Gastrocnemius medialis (tissue), 4 donors: Measurements from ENCODE around the gene VGLL4. TPM values are rescaled to one million over a fixed set of nuclear protein-coding genes. Genes with fewer than 3 reads are reported as not detected.

Source experiments
- ATAC-seq, 2 donors: fragments of 150-250 bp; one replicate each; pipeline ENCODE4 v1.9.1; 2016
- DNase-seq, 2 donors: peaks; one replicate each; pipeline ENCODE4 v3.0.0-alpha.2; 2019
- H3K27ac ChIP-seq, 4 donors: fragments of 200-600 bp; sonication (generic); 1 replicate in 1 of 4; 2 replicates in 3 of 4; pipeline ENCODE4 v1.5.1; 2016 to 2018; ENCODE audit warnings: mild to moderate bottlenecking in 2 of 4, moderate library complexity in 1 of 4
- H3K27me3 ChIP-seq, 3 donors: fragments of 200-600 bp; sonication (generic) in 2 of 3; 1 replicate in 1 of 3; 2 replicates in 2 of 3; pipeline versions ENCODE4 v1.5.1 to v1.6.0; 2016 to 2019; ENCODE audit warnings: mild to moderate bottlenecking in 1 of 3, moderate library complexity in 1 of 3
- H3K36me3 ChIP-seq, 2 donors: fragments of 200-600 bp; sonication (generic) in 1 of 2; one replicate each; pipeline ENCODE4 v1.5.1; 2017 to 2018
- H3K4me1 ChIP-seq, 2 donors: fragments of 200-600 bp; sonication (generic) in 1 of 2; one replicate each; pipeline ENCODE4 v1.5.1; 2016 to 2017; ENCODE audit warnings: mild to moderate bottlenecking in 2 of 2
- H3K4me3 ChIP-seq, 4 donors: fragments of 200-600 bp; sonication (generic) in 3 of 4; 1 replicate in 1 of 4; 2 replicates in 3 of 4; pipeline ENCODE4 v1.5.1; 2016 to 2019; ENCODE audit warnings: mild to moderate bottlenecking in 2 of 4
- H3K9me3 ChIP-seq, 3 donors: fragments of 200-600 bp; sonication (generic) in 2 of 3; 1 replicate in 1 of 3; 2 replicates in 2 of 3; pipeline ENCODE4 v1.5.1; 2016 to 2019
- CTCF ChIP-seq, 5 experiments: fragments of 450-650 bp in 3 of 5; fragments of 200-600 bp in 2 of 5; sonication (generic) in 2 of 5; IDR thresholded peaks in 4 of 5; conservative IDR thresholded peaks in 1 of 5; 1 replicate in 4 of 5; 2 replicates in 1 of 5; pipeline ENCODE4 v1.5.1; 2016 to 2019; ENCODE audit warnings: antibody characterized with exemption in 5 of 5, mild to moderate bottlenecking in 3 of 5, moderate library complexity in 3 of 5
- POLR2A ChIP-seq, 2 donors: fragments of 450-650 bp; IDR thresholded peaks; one replicate each; pipeline ENCODE4 v1.6.1; 2017; ENCODE audit warnings: antibody characterized with exemption in 2 of 2, mild to moderate bottlenecking in 2 of 2, moderate library complexity in 2 of 2
- in situ Hi-C, 4 donors: fragments of 200-750 bp; cut with MboI; loops; one replicate each; pipeline versions ENCODE4 v1.15.0 to v1.8.0; 2017; ENCODE audit warnings: low sequenced_read_pairs in 4 of 4
- intact Hi-C: fragments of 100-400 bp; cut with DNase I; formaldehyde crosslinking; loops from one replicate; pipeline ENCODE4 v1.15.1; 2023; ENCODE audit warnings: low total_unique reads
- total RNA-seq, 4 donors: library from RNA; depleted of rRNA; stranded (reverse); fragments of >200 nt; gene quantifications; one replicate each; pipeline versions ENCODE4 v1.1.0 to v1.2.3, GENCODE V29; 2016

Gene VGLL4
- total RNA-seq, 4 donors from 2014 or later = 8.9 to 20.9 (median 12.8) TPM

- peaks cover 78% of the 10 kb centered on the region in 2 donors for H3K4me1 ChIP-seq
- no peaks in the 10 kb centered on the region for H3K9me3 ChIP-seq
- no peak overlapping the region for H3K4me3 ChIP-seq
- ATAC-seq (peak; percentile 49 to 64), DNase-seq (no peak)
- intact Hi-C loops (no loop called here), in situ Hi-C loops (no loop called here)
- TF ChIP-seq CTCF (IDR thresholded peaks at IDR 0.05 in 4 of 5, conservative IDR thresholded peaks at IDR 0.05 in 1 of 5) = no peak
- TF ChIP-seq POLR2A (IDR thresholded peaks at IDR 0.05) = no peak
- peak overlapping the region; percentile 48 to 71 (median 62) for H3K27ac ChIP-seq
- H3K27me3 ChIP-seq = no peaks in the 10 kb centered on the region
- H3K36me3 ChIP-seq = no peaks in the 10 kb centered on the region
These were observed 18.2 kb downstream of the VGLL4 start for GRCh38 chr3:11625376-11626083.

GRCh38 chr3:11624704-11625375 lies 18.9 kb downstream of the VGLL4 start:
- H3K27me3 ChIP-seq = no peaks in the 10 kb centered on the region
- H3K4me1 ChIP-seq = peaks cover 79 to 83% of the 10 kb centered on the region in 2 donors
- peak overlapping the region; percentile 48 to 71 (median 62) for H3K27ac ChIP-seq
- DNase-seq (no peak), ATAC-seq (peak; percentile 31 to 71)
- H3K36me3 ChIP-seq = no peaks in the 10 kb centered on the region
- no peaks in the 10 kb centered on the region for H3K9me3 ChIP-seq
- TF ChIP-seq CTCF (IDR thresholded peaks at IDR 0.05 in 4 of 5, conservative IDR thresholded peaks at IDR 0.05 in 1 of 5) (no peak), POLR2A (IDR thresholded peaks at IDR 0.05) (no peak)
- H3K4me3 ChIP-seq = no peak overlapping the region
- in situ Hi-C loops = no loop called here
- intact Hi-C loops = no loop called here

- in situ Hi-C loops = no loop called here
- Histone ChIP-seq H3K27ac (peak overlapping the region in 3 of 4 donors; percentile 48 to 71 (median 68)), H3K4me1 (peaks cover 78 to 84% of the 10 kb centered on the region in 2 donors), H3K4me3 (no peak overlapping the region), H3K9me3 (no peaks in the 10 kb centered on the region), H3K36me3 (no peaks in the 10 kb centered on the region), H3K27me3 (no peaks in the 10 kb centered on the region)
- intact Hi-C loops = no loop called here
- TF ChIP-seq CTCF (IDR thresholded peaks at IDR 0.05 in 4 of 5, conservative IDR thresholded peaks at IDR 0.05 in 1 of 5) (no peak), POLR2A (IDR thresholded peaks at IDR 0.05) (no peak)
- no peak for ATAC-seq
- DNase-seq = no peak
These were observed 19.6 kb downstream of the VGLL4 start for GRCh38 chr3:11624161-11624560.

GRCh38 chr3:11622586-11623550 lies 20.8 kb downstream of the VGLL4 start:
- no peak for TF ChIP-seq POLR2A (IDR thresholded peaks at IDR 0.05)
- no peak for TF ChIP-seq CTCF (IDR thresholded peaks at IDR 0.05 in 4 of 5, conservative IDR thresholded peaks at IDR 0.05 in 1 of 5)
- intact Hi-C loops = no loop called here
- DNase-seq = no peak
- ATAC-seq = no peak
- no peaks in the 10 kb centered on the region for H3K9me3 ChIP-seq
- no peaks in the 10 kb centered on the region for H3K36me3 ChIP-seq
- in situ Hi-C loops = no loop called here
- H3K27ac ChIP-seq = no peak overlapping the region
- H3K27me3 ChIP-seq = no peaks in the 10 kb centered on the region
- H3K4me1 ChIP-seq = peaks cover 77 to 93% of the 10 kb centered on the region in 2 donors
- H3K4me3 ChIP-seq = no peak overlapping the region
